Measurements from ENCODE around the gene ZCCHC18.

ZCCHC18 gene

GRCh38 chrX:104134583-104135261 is 22.4 kb downstream of the ZCCHC18 start:
- DNase-seq (ENCODE audit: low read depth), result no peak

GRCh38 chrX:104135677-104136076 is 23.4 kb downstream of the ZCCHC18 start:
- DNase-seq (ENCODE audit: low read depth), result no peak

DNA sequence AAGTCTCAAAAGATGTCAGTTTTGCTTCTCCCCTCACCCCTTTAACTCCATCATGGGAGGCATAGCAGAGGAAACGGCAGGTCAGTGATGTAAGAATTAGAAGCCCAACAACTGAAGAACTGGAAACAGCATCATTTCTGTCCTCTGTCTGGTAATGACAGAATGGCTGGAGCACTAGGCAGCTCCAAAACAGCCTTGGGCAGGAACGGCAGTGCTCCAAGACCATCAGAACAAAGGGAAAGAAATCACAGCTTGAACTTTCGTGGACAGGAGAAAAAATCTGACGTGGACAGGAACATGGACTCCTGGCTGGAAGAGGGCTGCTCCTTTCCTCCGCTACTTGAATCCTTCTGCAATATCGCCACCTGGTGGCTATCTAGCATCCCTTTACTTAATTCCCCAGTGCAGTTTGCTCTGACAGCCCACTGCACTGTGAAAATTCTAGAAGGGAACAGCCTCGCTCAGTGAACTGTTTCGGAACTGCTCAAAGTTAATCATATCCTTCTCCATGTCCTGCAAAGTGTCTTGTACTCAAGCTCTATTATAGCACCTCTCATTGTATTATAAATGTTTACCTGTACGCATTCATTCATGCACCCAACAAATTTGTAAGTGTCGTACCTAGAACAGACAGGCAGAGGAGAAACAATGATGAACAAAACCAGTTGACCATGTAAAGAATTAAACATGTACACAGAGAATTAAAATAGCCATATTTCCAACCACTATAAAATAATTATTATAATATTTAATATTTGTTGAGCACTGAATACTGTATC is 24.1 kb downstream of the ZCCHC18 start:
- peak; percentile 86 for DNase-seq (ENCODE audit: low read depth)

GRCh38 chrX:104137496-104137895 is 25.2 kb downstream of the ZCCHC18 start:
- peak; percentile 21 for DNase-seq (ENCODE audit: low read depth)

DNA sequence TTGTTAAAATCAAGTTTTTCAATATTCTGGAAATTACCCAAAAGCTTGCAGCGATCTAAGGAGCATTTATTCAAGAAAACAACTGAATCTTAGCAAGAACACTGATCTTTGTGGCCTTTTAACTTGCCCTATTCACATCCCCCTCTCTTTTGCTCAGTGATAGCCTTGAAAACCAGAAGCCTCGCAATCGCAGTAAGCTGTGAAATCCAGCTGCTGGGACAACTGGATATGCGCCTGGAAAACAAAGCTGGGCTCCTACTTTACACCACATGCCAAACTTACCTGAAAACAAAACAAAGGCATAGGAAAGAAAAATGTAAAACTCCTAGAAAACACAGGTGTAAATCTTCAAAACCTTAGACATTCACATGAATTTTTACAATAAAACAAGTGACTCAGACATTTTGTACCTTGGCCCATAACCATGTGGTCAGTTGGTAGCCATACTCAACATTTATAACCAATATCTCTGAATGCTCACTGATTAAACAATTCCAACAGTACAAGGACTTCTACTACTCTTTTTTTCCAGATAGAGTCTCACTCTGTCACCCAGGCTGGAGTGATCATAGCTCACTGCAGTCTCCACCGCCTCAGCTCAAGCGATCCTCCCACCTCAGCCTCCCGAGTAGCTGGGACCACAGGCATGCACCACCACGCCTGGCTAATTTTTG is 28.9 kb downstream of the ZCCHC18 start:
- DNase-seq (ENCODE audit: low read depth), result no peak

DNA sequence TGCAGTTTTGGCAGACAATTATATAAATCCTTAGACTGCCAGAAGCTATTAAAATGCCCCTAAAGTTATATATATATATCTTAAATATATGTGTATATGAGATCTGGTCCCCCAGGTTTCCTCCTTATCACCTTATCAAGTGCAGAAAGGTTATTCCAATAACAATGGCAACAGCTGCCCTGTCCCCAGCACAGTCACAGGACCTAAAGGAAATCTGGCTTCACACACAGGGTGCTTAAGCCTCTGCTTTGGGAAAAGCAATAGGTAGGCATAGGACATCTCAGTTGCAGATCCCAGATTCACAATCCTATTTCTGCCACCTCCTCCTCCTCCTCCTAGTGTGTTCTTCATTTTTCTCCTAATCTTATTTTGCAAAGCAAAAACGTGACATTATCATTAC is 38.7 kb downstream of the ZCCHC18 start:
- DNase-seq (ENCODE audit: low read depth), result no peak

DNA sequence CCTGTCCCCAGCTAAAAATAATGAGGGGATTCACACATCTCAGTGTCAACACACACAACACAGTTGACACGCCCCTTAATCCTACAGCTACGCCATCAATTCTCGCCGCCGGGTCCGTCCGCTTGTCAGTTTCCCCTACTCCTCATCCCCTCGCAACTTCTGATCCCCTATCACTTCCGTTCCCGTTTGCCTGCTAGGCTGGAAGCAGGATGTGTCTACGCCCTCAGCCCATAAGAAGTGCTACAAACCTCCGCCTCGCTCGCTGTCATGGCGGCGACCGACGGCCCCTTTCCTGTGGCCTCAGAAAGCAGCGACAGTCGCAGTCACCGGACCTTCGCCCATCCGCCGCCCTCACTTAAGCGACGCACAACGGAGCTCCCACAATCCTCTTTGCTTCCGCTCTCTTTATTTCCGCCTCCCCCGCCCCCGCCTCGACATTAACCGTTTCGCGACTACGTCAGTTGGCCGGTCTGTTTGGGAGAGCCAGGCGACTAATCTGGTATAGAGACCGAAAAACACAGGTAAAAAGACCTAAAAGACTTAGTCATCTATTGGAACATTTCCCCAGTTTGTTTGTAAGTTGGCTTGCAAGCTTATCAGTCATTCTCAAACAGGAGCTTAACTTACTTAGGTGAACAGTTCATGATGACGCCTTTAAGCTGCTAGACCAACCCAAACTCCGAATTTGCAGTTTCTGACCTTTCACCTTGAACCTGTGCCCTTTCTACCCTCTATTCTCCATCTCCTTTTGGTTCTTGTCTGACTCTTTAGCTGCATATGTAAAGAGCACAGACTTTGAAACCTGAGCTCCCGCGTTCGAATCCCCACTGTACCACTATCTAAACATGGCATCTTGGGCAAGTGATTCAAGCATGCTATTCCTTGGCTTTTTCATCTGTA is 44.6 kb downstream of the ZCCHC18 start, which contains the start of gene SLC25A53:
SLC25A53 (minus strand) TSS at position 380 of the 900 bp plus-strand sequence. CDS start 51,752 bp downstream, outside the sequence.
- peak; percentile 82 for DNase-seq (ENCODE audit: low read depth)

All from ELR (cell line).